Muscle layer of colon (tissue), 2 donors: ENCODE results near the gene SPPL3.

Experiments
- H3K27ac ChIP-seq: one replicate; pipeline ENCODE4 v1.7.0; 2013; ENCODE audit warnings: low read depth, mild to moderate bottlenecking, low read length, moderate library complexity
- H3K27me3 ChIP-seq, 2 donors: one replicate each; pipeline ENCODE4 v1.7.0; 2013; ENCODE audit warnings: low read length in 2 of 2, mild to moderate bottlenecking in 2 of 2; ENCODE audit not compliant: insufficient read depth in 2 of 2, control insufficient read depth in 1 of 2
- H3K36me3 ChIP-seq: one replicate; pipeline ENCODE4 v1.7.0; 2013; ENCODE audit warnings: mild to moderate bottlenecking, low read length; ENCODE audit not compliant: insufficient read depth
- H3K4me1 ChIP-seq: one replicate; pipeline ENCODE4 v1.7.0; 2013; ENCODE audit warnings: mild to moderate bottlenecking, low read length; ENCODE audit not compliant: insufficient read depth
- H3K4me3 ChIP-seq, 2 donors: one replicate each; pipeline ENCODE4 v1.7.0; 2013; ENCODE audit warnings: low read length in 2 of 2, low read depth in 1 of 2, mild to moderate bottlenecking in 1 of 2, moderate library complexity in 1 of 2
- H3K9ac ChIP-seq: one replicate; pipeline ENCODE4 v1.7.0; 2013; ENCODE audit warnings: low read length
- H3K9me3 ChIP-seq: one replicate; pipeline ENCODE4 v1.7.0; 2013; ENCODE audit warnings: mild to moderate bottlenecking, low read length
- donor health status: abdominal sarcoma.
- donor health status: Adenocarcinoma of cecum.

SPPL3 gene

DNA sequence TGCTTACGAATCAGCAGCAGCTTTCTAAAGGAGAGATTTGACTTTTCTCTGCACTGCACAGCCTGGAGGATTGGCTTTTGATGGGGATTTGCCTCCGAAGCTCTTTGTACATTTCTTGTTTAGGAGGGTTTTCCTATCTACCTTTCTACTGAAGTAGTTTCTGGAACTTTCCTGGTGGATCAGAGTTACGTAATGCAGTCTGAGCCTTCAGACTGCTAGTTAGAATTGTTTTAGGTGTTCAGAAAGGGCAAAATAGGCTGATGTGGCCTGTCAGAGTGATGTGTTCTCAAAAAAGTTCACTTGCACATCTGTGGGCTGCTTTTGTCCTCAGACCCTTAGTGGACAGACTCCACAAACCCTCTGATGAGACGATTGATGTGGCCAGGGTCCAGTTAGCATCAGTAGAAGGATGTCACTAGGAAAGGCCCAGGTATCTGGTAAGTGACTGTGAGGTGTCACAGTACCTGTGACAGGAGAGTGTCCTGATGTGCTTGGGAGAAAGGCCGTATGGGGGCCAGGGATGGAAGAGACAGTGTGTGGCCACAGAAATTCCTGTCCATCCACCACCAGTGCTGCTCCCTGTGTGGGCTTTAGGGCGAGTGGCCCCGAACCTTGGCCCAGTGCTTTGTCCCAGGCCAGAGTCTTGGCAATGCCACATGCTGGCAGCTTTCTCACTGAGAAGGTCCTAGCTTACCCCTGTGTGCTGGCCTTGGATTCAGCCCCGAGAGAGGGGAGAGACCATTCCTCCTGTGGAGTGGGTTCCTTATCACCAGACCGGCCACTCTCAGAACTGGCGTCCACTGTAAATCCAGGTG lies 183.0 kb downstream of the SPPL3 start:
- Histone ChIP-seq H3K4me3 (no peak overlapping the region), H3K4me1 (peaks cover 14% of the 10 kb centered on the region), H3K9me3 (no peaks in the 10 kb centered on the region), H3K9ac (no peak overlapping the region), H3K27ac (no peak overlapping the region), H3K36me3 (peaks cover 74% of the 10 kb centered on the region), H3K27me3 (no peaks in the 10 kb centered on the region)

GRCh38 chr12:120720234-120720986 lies 183.7 kb downstream of the SPPL3 start:
- Histone ChIP-seq H3K36me3 (peaks cover 77% of the 10 kb centered on the region), H3K9ac (no peak overlapping the region), H3K4me1 (peaks cover 14% of the 10 kb centered on the region), H3K4me3 (no peak overlapping the region), H3K27me3 (no peaks in the 10 kb centered on the region), H3K9me3 (no peaks in the 10 kb centered on the region), H3K27ac (no peak overlapping the region)

- Histone ChIP-seq H3K36me3 (peaks cover 82% of the 10 kb centered on the region), H3K9ac (no peak overlapping the region), H3K27ac (no peak overlapping the region), H3K4me1 (peaks cover 7% of the 10 kb centered on the region), H3K9me3 (no peaks in the 10 kb centered on the region), H3K27me3 (no peaks in the 10 kb centered on the region), H3K4me3 (no peak overlapping the region)
These were observed 184.5 kb downstream of the SPPL3 start for GRCh38 chr12:120719496-120720233.

- Histone ChIP-seq H3K9ac (no peak overlapping the region), H3K36me3 (peaks cover 84% of the 10 kb centered on the region)
These were observed 185.1 kb downstream of the SPPL3 start for GRCh38 chr12:120719072-120719471.

GRCh38 chr12:120718055-120718454 lies 186.1 kb downstream of the SPPL3 start:
- Histone ChIP-seq H3K27ac (no peak overlapping the region), H3K36me3 (peaks cover 84% of the 10 kb centered on the region), H3K9ac (no peak overlapping the region)

More at GRCh38 chr12:120719072-120719471, 185.1 kb downstream of the SPPL3 start:
- Histone ChIP-seq H3K27me3 (no peaks in the 10 kb centered on the region), H3K9me3 (no peaks in the 10 kb centered on the region), H3K4me1 (peaks cover 6% of the 10 kb centered on the region), H3K27ac (no peak overlapping the region), H3K4me3 (no peak overlapping the region)

DNA sequence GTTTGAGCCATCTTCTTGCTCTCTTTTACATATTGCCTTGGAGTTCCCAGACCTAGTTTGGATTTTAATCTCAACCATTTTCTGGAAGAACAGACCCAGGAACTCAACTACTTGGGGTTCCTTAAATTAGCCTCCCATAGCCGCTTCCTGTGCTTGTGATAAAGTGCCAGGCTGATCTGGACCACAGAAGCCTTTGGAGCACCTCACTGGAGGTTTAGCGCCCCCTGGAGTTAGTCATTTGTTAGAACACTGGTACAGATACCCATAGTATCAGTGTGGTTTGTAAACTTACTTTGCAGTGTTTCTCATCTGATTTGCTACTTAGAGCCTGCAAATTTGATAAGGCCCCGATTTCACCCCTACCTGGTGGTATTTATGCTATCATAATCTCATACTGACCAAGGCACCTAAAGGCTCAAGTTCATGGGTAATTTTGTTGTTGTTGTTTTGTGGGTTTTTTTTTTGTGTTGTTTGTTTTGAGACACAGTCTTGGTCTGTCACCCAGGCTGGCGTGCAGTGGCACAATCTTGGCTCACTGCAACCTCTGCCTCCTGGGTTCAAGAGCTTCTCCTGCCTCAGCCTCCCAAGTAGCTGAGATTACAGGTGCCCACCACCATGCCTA lies 190.2 kb downstream of the SPPL3 start:
- no peak overlapping the region for H3K27ac ChIP-seq
- H3K9me3 ChIP-seq = no peaks in the 10 kb centered on the region
- H3K4me3 ChIP-seq = no peak overlapping the region
- H3K36me3 ChIP-seq = peaks cover 49% of the 10 kb centered on the region
- H3K4me1 ChIP-seq = peaks cover 23% of the 10 kb centered on the region
- H3K27me3 ChIP-seq = no peaks in the 10 kb centered on the region
- H3K9ac ChIP-seq = no peak overlapping the region

More at GRCh38 chr12:120718055-120718454, 186.1 kb downstream of the SPPL3 start:
- H3K9me3 ChIP-seq = no peaks in the 10 kb centered on the region
- H3K27me3 ChIP-seq = no peaks in the 10 kb centered on the region
- no peak overlapping the region for H3K4me3 ChIP-seq
- H3K4me1 ChIP-seq = peaks cover 10% of the 10 kb centered on the region

DNA sequence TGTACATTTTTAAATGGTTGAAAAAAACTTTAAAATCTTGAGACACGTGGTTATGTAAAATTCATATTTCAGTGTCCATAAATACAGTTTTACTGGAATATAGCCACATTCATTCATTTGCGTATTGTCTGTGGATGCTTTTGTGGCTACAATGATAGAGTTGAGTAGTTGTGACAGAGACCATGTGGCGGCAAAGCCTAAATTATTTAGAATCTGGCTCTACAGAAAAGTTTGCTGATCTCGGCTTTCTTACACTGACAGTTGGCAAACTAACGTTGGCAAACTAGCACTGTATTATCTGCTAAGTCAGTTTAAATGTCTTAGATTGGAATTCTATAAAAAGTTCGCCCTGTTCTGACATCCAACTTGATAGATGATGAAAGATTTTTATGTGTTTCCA lies 191.5 kb downstream of the SPPL3 start:
- Histone ChIP-seq H3K36me3 (peaks cover 38% of the 10 kb centered on the region), H3K9ac (no peak overlapping the region), H3K4me1 (peaks cover 23% of the 10 kb centered on the region), H3K27me3 (no peaks in the 10 kb centered on the region), H3K27ac (no peak overlapping the region), H3K9me3 (no peaks in the 10 kb centered on the region), H3K4me3 (no peak overlapping the region)
